Stimulated activated CD4-positive, alpha-beta T cell treated with anti-CD3 and anti-CD28 coated beads, Interleukin-12 subunit alpha, Interleukin-12 subunit beta, amount 100 ng/mL, for 4 hours (primary cell): Measurements from ENCODE around the gene RPS19.

Experiments
- DNase-seq: peaks from one replicate; pipeline ENCODE4 v3.0.0-alpha.2; 2020

RPS19 gene

GRCh38 chr19:41915776-41916414 lies 55.8 kb downstream of the RPS19 start:
- no peak for DNase-seq

- no peak for DNase-seq
These were observed 57.6 kb downstream of the RPS19 start for GRCh38 chr19:41917676-41918075.

GRCh38 chr19:41918095-41918494 lies 58.0 kb downstream of the RPS19 start:
- no peak for DNase-seq

GRCh38 chr19:41918653-41919244 lies 58.7 kb downstream of the RPS19 start:
- DNase-seq, result no peak

GRCh38 chr19:41919948-41920712 lies 60.1 kb downstream of the RPS19 start:
- no peak for DNase-seq

GRCh38 chr19:41920882-41921576 lies 61.0 kb downstream of the RPS19 start:
- DNase-seq, result no peak

- DNase-seq, result no peak
These were observed 61.8 kb downstream of the RPS19 start for GRCh38 chr19:41921577-41922576.
